Caco-2 (cell line): Measurements from ENCODE around the gene SLC4A5. TPM values are rescaled to one million over a fixed set of nuclear protein-coding genes. Genes with fewer than 3 reads are reported as not detected.

Experiments
- BruUV-seq: library from RNA; stranded (reverse); fragments of 400-500 nt; replicated peaks from 2 replicates; lab custom pipeline; 2021; lab: Mats Ljungman, UMichigan
- CTCF ChIA-PET: fragments of 300-600 bp; sonication (Branson Sonifier 250); formaldehyde crosslinking; loops from one replicate; lab custom pipeline; 2022; ENCODE audit warnings: antibody characterized with exemption; lab: Charles Lee
- POLR2A ChIA-PET: fragments of 300-600 bp; sonication (Branson Sonifier 250); formaldehyde crosslinking; loops from one replicate; lab custom pipeline; 2022; ENCODE audit warnings: antibody characterized with exemption; lab: Charles Lee
- DNase-seq, 2 experiments: peaks; one replicate each; pipeline versions ENCODE4 v3.0.0 to v3.0.0-alpha.2; 2020 to 2022
- H3K27me3 ChIP-seq: replicated peaks from 2 replicates; pipeline ENCODE4 v1.6.0; 2011; ENCODE audit warnings: low read length; ENCODE audit not compliant: control insufficient read depth, insufficient read depth
- H3K36me3 ChIP-seq: 2 replicates; pipeline ENCODE4 v1.5.1; 2011; ENCODE audit warnings: low read length; ENCODE audit not compliant: control insufficient read depth, insufficient read depth
- H3K4me1 ChIP-seq: fragments of 250-450 bp; sonication (Bioruptor Pico); 2 replicates; pipeline ENCODE4 v1.5.1; 2020; ENCODE audit warnings: mild to moderate bottlenecking
- H3K4me3 ChIP-seq: 2 replicates; pipeline ENCODE4 v1.5.1; 2011; ENCODE audit warnings: low read depth, mild to moderate bottlenecking, control low read depth, low read length
- H3K9me3 ChIP-seq: fragments of 250-450 bp; sonication (Bioruptor Pico); 2 replicates; pipeline ENCODE4 v1.5.1; 2020; ENCODE audit warnings: mild to moderate bottlenecking, moderate library complexity
- H3K27ac Mint-ChIP-seq: one replicate; pipeline ENCODE4 v1.8.0; 2022; ENCODE audit warnings: mixed read lengths; ENCODE audit not compliant: unreplicated experiment
- H3K27me3 Mint-ChIP-seq: one replicate; pipeline ENCODE4 v1.8.0; 2022; ENCODE audit warnings: mixed read lengths; ENCODE audit not compliant: insufficient read depth, unreplicated experiment
- H3K36me3 Mint-ChIP-seq: one replicate; pipeline ENCODE4 v1.8.0; 2022; ENCODE audit warnings: mild to moderate bottlenecking, mixed read lengths; ENCODE audit not compliant: insufficient read depth, unreplicated experiment
- H3K4me1 Mint-ChIP-seq: one replicate; pipeline ENCODE4 v1.8.0; 2022; ENCODE audit warnings: low read depth, mixed read lengths; ENCODE audit not compliant: unreplicated experiment
- H3K4me3 Mint-ChIP-seq: one replicate; pipeline ENCODE4 v1.8.0; 2022; ENCODE audit warnings: mild to moderate bottlenecking, moderate library complexity, mixed read lengths; ENCODE audit not compliant: unreplicated experiment
- H3K9me3 Mint-ChIP-seq: one replicate; pipeline ENCODE4 v1.8.0; 2022; ENCODE audit warnings: mixed read lengths; ENCODE audit not compliant: unreplicated experiment
- intact Hi-C: fragments of 100-400 bp; cut with micrococcal nuclease; formaldehyde crosslinking; loops from one replicate; pipeline ENCODE4 v1.10.0; 2022; ENCODE audit not compliant: unreplicated experiment
- total RNA-seq: library from RNA; stranded (reverse); gene quantifications from 2 replicates; pipeline ENCODE4 v1.2.3, GENCODE V29; 2022
- TF ChIP-seq, protein P1 (sequence below), 2 experiments: fragments of 200-600 bp in 1 of 2; IDR thresholded peaks; 1 replicate in 1 of 2; 2 replicates in 1 of 2; pipeline versions ENCODE4 v1.5.1 to v1.8.0; 2011 to 2022; ENCODE audit warnings: antibody characterized with exemption in 1 of 2, control low read depth in 1 of 2, inconsistent platforms in 1 of 2, low read depth in 1 of 2, low read length in 1 of 2, mild to moderate bottlenecking in 1 of 2, moderate library complexity in 1 of 2; ENCODE audit not compliant: insufficient read depth in 1 of 2, severe bottlenecking in 1 of 2, unreplicated experiment in 1 of 2

Gene SLC4A5
- total RNA-seq, 1 experiment from 2014 or later: 2.2 TPM

GRCh38 chr2:74321737-74322136 lies 21.5 kb downstream of the SLC4A5 start:
- intact Hi-C loops: no loop called here

GRCh38 chr2:74317701-74318100 lies 25.5 kb downstream of the SLC4A5 start:
- Histone ChIP-seq H3K27me3 (no peaks in the 10 kb centered on the region), H3K4me1 (peaks cover 6% of the 10 kb centered on the region; the same call in 1 of the 2 replicates), H3K4me3 (no peak overlapping the region), H3K9me3 (no peaks in the 10 kb centered on the region), H3K36me3 (no peaks in the 10 kb centered on the region)
- ChIA-PET CTCF (no interaction called here), POLR2A (no interaction called here)
- Mint-ChIP-seq H3K4me3 (no peak overlapping the region), H3K4me1 (no peaks in the 10 kb centered on the region), H3K27ac (no peak overlapping the region), H3K27me3 (no peaks in the 10 kb centered on the region), H3K9me3 (no peaks in the 10 kb centered on the region), H3K36me3 (no peaks in the 10 kb centered on the region)
- no TSS peak for BruUV-seq
- no peak for DNase-seq
- TF ChIP-seq, protein P1, sequence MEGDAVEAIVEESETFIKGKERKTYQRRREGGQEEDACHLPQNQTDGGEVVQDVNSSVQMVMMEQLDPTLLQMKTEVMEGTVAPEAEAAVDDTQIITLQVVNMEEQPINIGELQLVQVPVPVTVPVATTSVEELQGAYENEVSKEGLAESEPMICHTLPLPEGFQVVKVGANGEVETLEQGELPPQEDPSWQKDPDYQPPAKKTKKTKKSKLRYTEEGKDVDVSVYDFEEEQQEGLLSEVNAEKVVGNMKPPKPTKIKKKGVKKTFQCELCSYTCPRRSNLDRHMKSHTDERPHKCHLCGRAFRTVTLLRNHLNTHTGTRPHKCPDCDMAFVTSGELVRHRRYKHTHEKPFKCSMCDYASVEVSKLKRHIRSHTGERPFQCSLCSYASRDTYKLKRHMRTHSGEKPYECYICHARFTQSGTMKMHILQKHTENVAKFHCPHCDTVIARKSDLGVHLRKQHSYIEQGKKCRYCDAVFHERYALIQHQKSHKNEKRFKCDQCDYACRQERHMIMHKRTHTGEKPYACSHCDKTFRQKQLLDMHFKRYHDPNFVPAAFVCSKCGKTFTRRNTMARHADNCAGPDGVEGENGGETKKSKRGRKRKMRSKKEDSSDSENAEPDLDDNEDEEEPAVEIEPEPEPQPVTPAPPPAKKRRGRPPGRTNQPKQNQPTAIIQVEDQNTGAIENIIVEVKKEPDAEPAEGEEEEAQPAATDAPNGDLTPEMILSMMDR (IDR thresholded peaks at IDR 0.05; ENCODE audit: insufficient read depth in 1 of 2, low read depth in 1 of 2, low read length in 1 of 2, severe bottlenecking in 1 of 2, unreplicated experiment in 1 of 2): no peak
- intact Hi-C loops: no loop called here

More at GRCh38 chr2:74321737-74322136, 21.5 kb downstream of the SLC4A5 start:
- no peaks in the 10 kb centered on the region for H3K9me3 Mint-ChIP-seq
- no peaks in the 10 kb centered on the region for H3K27me3 Mint-ChIP-seq
- ChIA-PET POLR2A (no interaction called here), CTCF (interaction anchor here (0.6 kb wide), 1 partner anchor 565 kb away, joined by 3 read pairs; no protein-coding TSS in a partner anchor)
- H3K36me3 ChIP-seq: no peaks in the 10 kb centered on the region
- no peaks in the 10 kb centered on the region for H3K9me3 ChIP-seq
- H3K36me3 Mint-ChIP-seq: no peaks in the 10 kb centered on the region
- TF ChIP-seq, protein P1 (IDR thresholded peaks at IDR 0.05; ENCODE audit: insufficient read depth in 1 of 2, low read depth in 1 of 2, low read length in 1 of 2, severe bottlenecking in 1 of 2, unreplicated experiment in 1 of 2): no peak
- H3K4me3 ChIP-seq: no peak overlapping the region
- DNase-seq: peak in 1 of 2 experiments; percentile 12
- BruUV-seq: no TSS peak
- no peak overlapping the region for H3K27ac Mint-ChIP-seq
- H3K4me1 Mint-ChIP-seq: no peaks in the 10 kb centered on the region
- H3K4me3 Mint-ChIP-seq: no peak overlapping the region
- peaks cover 6% of the 10 kb centered on the region; the same call in 1 of the 2 replicates for H3K4me1 ChIP-seq
- H3K27me3 ChIP-seq: no peaks in the 10 kb centered on the region

DNA sequence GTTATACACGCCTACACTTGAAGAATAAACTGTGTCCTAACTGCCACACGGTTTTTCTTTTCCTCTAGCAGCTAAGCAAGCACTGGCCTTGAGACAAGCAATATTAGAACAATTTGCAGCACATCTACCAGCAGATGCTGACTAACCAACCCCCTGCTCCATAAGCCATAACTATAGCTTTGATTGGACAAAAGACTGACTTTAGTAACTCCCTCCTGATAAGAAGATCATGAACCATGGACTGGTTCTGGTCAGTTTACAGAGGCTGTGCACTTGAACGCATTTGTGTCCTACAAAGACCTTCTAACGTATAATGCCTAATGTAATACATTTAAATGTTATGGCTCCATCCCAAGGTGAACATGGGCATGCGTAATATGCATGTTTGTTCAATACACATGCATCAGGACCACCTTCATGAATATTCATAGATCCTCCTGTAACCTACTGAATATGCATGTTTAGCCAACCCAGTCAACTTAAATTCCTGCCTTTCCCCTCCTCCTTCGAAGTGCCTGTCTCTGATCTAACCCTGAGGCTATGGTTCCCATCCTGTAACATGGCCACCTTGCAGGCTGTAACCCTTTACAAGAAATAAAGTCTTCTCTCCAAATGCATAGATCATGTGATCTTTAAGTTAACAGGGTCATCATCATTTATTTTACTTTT lies 26.5 kb downstream of the SLC4A5 start:
- no peaks in the 10 kb centered on the region for H3K36me3 Mint-ChIP-seq
- H3K27me3 ChIP-seq: no peaks in the 10 kb centered on the region
- no peaks in the 10 kb centered on the region for H3K36me3 ChIP-seq
- TF ChIP-seq, protein P1 (IDR thresholded peaks at IDR 0.05; ENCODE audit: insufficient read depth in 1 of 2, low read depth in 1 of 2, low read length in 1 of 2, severe bottlenecking in 1 of 2, unreplicated experiment in 1 of 2): no peak
- H3K9me3 Mint-ChIP-seq: no peaks in the 10 kb centered on the region
- intact Hi-C loops: no loop called here
- H3K27me3 Mint-ChIP-seq: no peaks in the 10 kb centered on the region
- no peak for DNase-seq
- CTCF ChIA-PET: interaction anchor here (1.2 kb wide), 1 partner anchor 18 kb away, joined by 3 read pairs; no protein-coding TSS in a partner anchor
- POLR2A ChIA-PET: no interaction called here
- H3K4me1 Mint-ChIP-seq: no peaks in the 10 kb centered on the region
- no peak overlapping the region for H3K4me3 ChIP-seq
- no peak overlapping the region for H3K27ac Mint-ChIP-seq
- H3K4me1 ChIP-seq: peaks cover 2% of the 10 kb centered on the region; the same call in 1 of the 2 replicates
- H3K9me3 ChIP-seq: no peaks in the 10 kb centered on the region
- no peak overlapping the region for H3K4me3 Mint-ChIP-seq
- no TSS peak for BruUV-seq
